ENCODE data around the gene CNTNAP5. TPM values are rescaled to one million over a fixed set of nuclear protein-coding genes. Genes with fewer than 3 reads are reported as not detected.

The CNTNAP5 gene
- total and polyA plus RNA-seq, 2 of the 13 experiments (the other 11 are each of a cell fraction or from before 2014, with no cell fraction given): not detected

DNA sequence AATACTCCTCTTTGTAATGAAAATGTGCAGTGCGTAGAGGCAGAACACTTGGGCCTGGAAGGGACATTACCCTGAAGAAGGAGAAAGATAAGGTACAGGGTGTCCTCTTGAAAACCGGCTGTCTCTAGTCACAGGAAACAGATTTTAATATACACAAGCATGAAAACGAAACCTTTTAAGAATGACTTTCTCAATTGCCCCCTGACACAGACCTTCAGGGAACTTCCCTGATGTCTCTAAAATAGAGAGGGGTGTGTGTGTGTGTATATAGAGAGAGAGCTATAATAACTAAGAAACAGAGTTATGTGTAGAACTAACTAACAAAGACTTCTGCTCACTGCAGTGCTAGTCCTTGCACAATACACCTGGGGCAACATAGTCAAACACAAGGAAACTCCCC lies 780.0 kb downstream of the CNTNAP5 start:
- DNase-seq (ENCODE audit: low spot score): no peak
- no peaks in the 10 kb centered on the region for H3K27me3 ChIP-seq (ENCODE audit: control insufficient read depth in 1 of 2, insufficient read depth in 2 of 2, low read length in 2 of 2)
- ChIA-PET CTCF (ENCODE audit: low intra/inter-chr PET ratio, low total read pairs) (no interaction called here), POLR2A (no interaction called here)
- no peaks in the 10 kb centered on the region for H3K9me3 ChIP-seq (ENCODE audit: low read length)
- WGBS (ENCODE audit: low lambda C conversion rate): 31% methylated on average over 3 of the region's 3 CpGs
- no peaks in the 10 kb centered on the region for H3K36me3 ChIP-seq (replicated peaks in 1 of 2; ENCODE audit: control insufficient read depth in 1 of 2, insufficient read depth in 2 of 2, low read length in 2 of 2)
- FAIRE-seq: no peak
- no peak overlapping the region for H3K9ac ChIP-seq (ENCODE audit: insufficient read depth, low read depth, low read length)
- ATAC-seq: no peak
- in situ Hi-C loops (cut with HindIII; ENCODE audit: extremely low pct_ligation_motif_present, low pct_unique_long_range_greater_than_20kb) (loop anchor here (25.0 kb wide), 1 partner anchor 1982 kb away; no protein-coding TSS in a partner anchor), intact Hi-C loops (cut with micrococcal nuclease; ENCODE audit: unreplicated experiment) (loop anchor here (2.0 kb wide), 1 partner anchor 668 kb away; no protein-coding TSS in a partner anchor)
- H3K4me3 ChIP-seq (replicated peaks in 1 of 3; ENCODE audit: insufficient read depth in 1 of 3, low read depth in 2 of 3, low read length in 3 of 3): no peak overlapping the region
- H3K4me2 ChIP-seq (ENCODE audit: low read depth, low read length): no peak overlapping the region
- no peak overlapping the region for H3K27ac ChIP-seq (ENCODE audit: extremely low read length, insufficient read depth, low read length)
- H3K4me1 ChIP-seq (ENCODE audit: insufficient read depth, low read length): no peaks in the 10 kb centered on the region
- H2AFZ ChIP-seq (ENCODE audit: low read length): no peak overlapping the region
- no peaks in the 10 kb centered on the region for H4K20me1 ChIP-seq (ENCODE audit: insufficient read depth, low read length)
- no TSS peak for BruUV-seq (replicated peaks)
- H3K79me2 ChIP-seq (ENCODE audit: insufficient read depth, low read length): no peaks in the 10 kb centered on the region
- TF ChIP-seq MZF1 (CRISPR knock-in tag; IDR thresholded peaks at IDR 0.05; ENCODE audit: borderline replicate concordance) (no peak), ERF (CRISPR knock-in tag; IDR thresholded peaks at IDR 0.05) (no peak), ZNF326 (CRISPR knock-in tag; IDR thresholded peaks at IDR 0.05; ENCODE audit: borderline replicate concordance) (no peak), GPN1 (CRISPR knock-in tag; IDR thresholded peaks at IDR 0.05; ENCODE audit: borderline replicate concordance) (no peak), ZBTB40 (IDR thresholded peaks at IDR 0.05) (no peak), ZBTB40 (CRISPR knock-in tag; IDR thresholded peaks at IDR 0.05) (no peak), SIX1 (CRISPR knock-in tag; IDR thresholded peaks at IDR 0.05; ENCODE audit: borderline replicate concordance) (no peak), FOXC1 (CRISPR knock-in tag; IDR thresholded peaks at IDR 0.05; ENCODE audit: borderline replicate concordance) (no peak), PITX1 (CRISPR knock-in tag; IDR thresholded peaks at IDR 0.05) (no peak), IKZF1 (IDR thresholded peaks at IDR 0.05) (no peak), MTF1 (CRISPR knock-in tag; IDR thresholded peaks at IDR 0.05) (no peak), SUZ12 (IDR thresholded peaks at IDR 0.05; ENCODE audit: low read depth, low read length) (no peak), NR3C1 (CRISPR knock-in tag; IDR thresholded peaks at IDR 0.05) (no peak)
- TF ChIP-seq, protein P1, sequence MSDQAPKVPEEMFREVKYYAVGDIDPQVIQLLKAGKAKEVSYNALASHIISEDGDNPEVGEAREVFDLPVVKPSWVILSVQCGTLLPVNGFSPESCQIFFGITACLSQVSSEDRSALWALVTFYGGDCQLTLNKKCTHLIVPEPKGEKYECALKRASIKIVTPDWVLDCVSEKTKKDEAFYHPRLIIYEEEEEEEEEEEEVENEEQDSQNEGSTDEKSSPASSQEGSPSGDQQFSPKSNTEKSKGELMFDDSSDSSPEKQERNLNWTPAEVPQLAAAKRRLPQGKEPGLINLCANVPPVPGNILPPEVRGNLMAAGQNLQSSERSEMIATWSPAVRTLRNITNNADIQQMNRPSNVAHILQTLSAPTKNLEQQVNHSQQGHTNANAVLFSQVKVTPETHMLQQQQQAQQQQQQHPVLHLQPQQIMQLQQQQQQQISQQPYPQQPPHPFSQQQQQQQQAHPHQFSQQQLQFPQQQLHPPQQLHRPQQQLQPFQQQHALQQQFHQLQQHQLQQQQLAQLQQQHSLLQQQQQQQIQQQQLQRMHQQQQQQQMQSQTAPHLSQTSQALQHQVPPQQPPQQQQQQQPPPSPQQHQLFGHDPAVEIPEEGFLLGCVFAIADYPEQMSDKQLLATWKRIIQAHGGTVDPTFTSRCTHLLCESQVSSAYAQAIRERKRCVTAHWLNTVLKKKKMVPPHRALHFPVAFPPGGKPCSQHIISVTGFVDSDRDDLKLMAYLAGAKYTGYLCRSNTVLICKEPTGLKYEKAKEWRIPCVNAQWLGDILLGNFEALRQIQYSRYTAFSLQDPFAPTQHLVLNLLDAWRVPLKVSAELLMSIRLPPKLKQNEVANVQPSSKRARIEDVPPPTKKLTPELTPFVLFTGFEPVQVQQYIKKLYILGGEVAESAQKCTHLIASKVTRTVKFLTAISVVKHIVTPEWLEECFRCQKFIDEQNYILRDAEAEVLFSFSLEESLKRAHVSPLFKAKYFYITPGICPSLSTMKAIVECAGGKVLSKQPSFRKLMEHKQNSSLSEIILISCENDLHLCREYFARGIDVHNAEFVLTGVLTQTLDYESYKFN (CRISPR knock-in tag; conservative IDR thresholded peaks at IDR 0.05): no peak
